OCI-LY1 (cell line): ENCODE results near the gene SEMA3A.

Experiments
- H2AFZ ChIP-seq: fragments of 200-600 bp; sonication (generic), shearing (Covaris generic); 2 replicates; pipeline ENCODE4 v1.6.0; 2014; ENCODE audit warnings: antibody characterized with exemption, mild to moderate bottlenecking, low read length
- H3F3A ChIP-seq: fragments of 200-600 bp; sonication (generic), shearing (Covaris generic); 2 replicates; pipeline ENCODE4 v1.6.0; 2014; ENCODE audit warnings: mild to moderate bottlenecking, antibody characterized with exemption, low read length, moderate library complexity; ENCODE audit not compliant: insufficient read depth
- H3K27ac ChIP-seq: fragments of 200-600 bp; sonication (generic); 2 replicates; pipeline ENCODE4 v1.5.1; 2014; ENCODE audit warnings: low read length, mixed run types, mild to moderate bottlenecking, low read depth; ENCODE audit not compliant: poor library complexity, severe bottlenecking
- H3K27me3 ChIP-seq: fragments of 200-600 bp; sonication (generic); 2 replicates; pipeline ENCODE4 v1.6.0; 2014; ENCODE audit warnings: antibody characterized with exemption, mild to moderate bottlenecking, low read length, moderate library complexity; ENCODE audit not compliant: insufficient read depth
- H3K36me3 ChIP-seq: fragments of 200-600 bp; sonication (generic); 2 replicates; pipeline ENCODE4 v1.6.1; 2014; ENCODE audit warnings: mild to moderate bottlenecking, antibody characterized with exemption, low read length, moderate library complexity, mixed read lengths; ENCODE audit not compliant: insufficient read depth
- H3K4me1 ChIP-seq: fragments of 200-600 bp; sonication (generic); 2 replicates; pipeline ENCODE4 v1.5.1; 2014; ENCODE audit warnings: mild to moderate bottlenecking, low read length, moderate library complexity; ENCODE audit not compliant: insufficient read depth, severe bottlenecking
- H3K4me2 ChIP-seq: fragments of 200-600 bp; sonication (generic), shearing (Covaris generic); 2 replicates; pipeline ENCODE4 v1.6.1; 2014; ENCODE audit warnings: low read length
- H3K4me3 ChIP-seq: fragments of 200-600 bp; sonication (generic); 2 replicates; pipeline ENCODE4 v1.5.1; 2014; ENCODE audit warnings: low read length, low read depth, mild to moderate bottlenecking, mixed read lengths; ENCODE audit not compliant: poor library complexity, severe bottlenecking
- H3K79me2 ChIP-seq: fragments of 200-600 bp; shearing (Covaris generic); 2 replicates; pipeline ENCODE4 v1.6.1; 2016; ENCODE audit warnings: mixed run types, low read length, mixed read lengths; ENCODE audit not compliant: insufficient read depth
- H3K9ac ChIP-seq: fragments of 200-600 bp; sonication (generic), shearing (Covaris generic); 2 replicates; pipeline ENCODE4 v1.6.1; 2014; ENCODE audit warnings: mild to moderate bottlenecking, low read length, mixed read lengths
- H3K9me2 ChIP-seq: fragments of 200-600 bp; sonication (generic), shearing (Covaris generic); 2 replicates; pipeline ENCODE4 v1.6.1; 2014; ENCODE audit warnings: low read depth, mild to moderate bottlenecking, low read length, mixed read lengths
- H3K9me3 ChIP-seq: fragments of 200-600 bp; shearing (Covaris generic); 2 replicates; pipeline ENCODE4 v1.6.1; 2014; ENCODE audit warnings: low read length, mixed read lengths
- H4K20me1 ChIP-seq: fragments of 200-600 bp; sonication (generic), shearing (Covaris generic); 2 replicates; pipeline ENCODE4 v1.6.0; 2016; ENCODE audit warnings: mild to moderate bottlenecking, low read length; ENCODE audit not compliant: insufficient read depth
- CTCF ChIP-seq: fragments of 200-600 bp; sonication (generic), shearing (Covaris generic); IDR thresholded peaks from 2 replicates; pipeline ENCODE4 v1.5.1; 2017; ENCODE audit warnings: mild to moderate bottlenecking, antibody characterized with exemption, low read length, moderate library complexity, mixed read lengths
- EZH2 ChIP-seq: fragments of 200-600 bp; sonication (generic), shearing (Covaris generic); IDR thresholded peaks from 2 replicates; pipeline ENCODE4 v1.8.0; 2017; ENCODE audit warnings: borderline replicate concordance, mixed run types, mild to moderate bottlenecking, antibody characterized with exemption, low read length, moderate library complexity, mixed read lengths

The SEMA3A gene

GRCh38 chr7:84088802-84089201 lies 105.8 kb downstream of the SEMA3A start:
- Histone ChIP-seq H3K9me3 (no peaks in the 10 kb centered on the region), H3K9me2 (no peaks in the 10 kb centered on the region; the same call in 1 of the 2 replicates), H3F3A (no peaks in the 10 kb centered on the region), H3K79me2 (no peaks in the 10 kb centered on the region), H4K20me1 (no peaks in the 10 kb centered on the region), H3K4me2 (no peak overlapping the region), H3K9ac (no peak overlapping the region), H2AFZ (no peak overlapping the region), H3K4me1 (peaks cover 7% of the 10 kb centered on the region), H3K27me3 (no peaks in the 10 kb centered on the region), H3K27ac (no peak overlapping the region), H3K4me3 (no peak overlapping the region), H3K36me3 (no peaks in the 10 kb centered on the region)
- no peak for TF ChIP-seq CTCF

- no peak for TF ChIP-seq CTCF
- no peak for TF ChIP-seq EZH2
- no peak overlapping the region for H2AFZ ChIP-seq
- no peaks in the 10 kb centered on the region for H3K9me3 ChIP-seq
- no peak overlapping the region for H3K4me2 ChIP-seq
- H3K36me3 ChIP-seq: no peaks in the 10 kb centered on the region
- no peaks in the 10 kb centered on the region for H3K4me1 ChIP-seq
- H3K79me2 ChIP-seq: no peaks in the 10 kb centered on the region
- H4K20me1 ChIP-seq: no peaks in the 10 kb centered on the region
- no peaks in the 10 kb centered on the region; the same call in 1 of the 2 replicates for H3K9me2 ChIP-seq
- no peak overlapping the region for H3K4me3 ChIP-seq
- no peaks in the 10 kb centered on the region for H3K27me3 ChIP-seq
- no peaks in the 10 kb centered on the region for H3F3A ChIP-seq
- H3K27ac ChIP-seq: no peak overlapping the region
- no peak overlapping the region for H3K9ac ChIP-seq
Observed at GRCh38 chr7:84085998-84086397, 108.6 kb downstream of the SEMA3A start.

GRCh38 chr7:84085147-84085546 lies 109.4 kb downstream of the SEMA3A start:
- H3K4me1 ChIP-seq: no peaks in the 10 kb centered on the region
- no peak overlapping the region for H3K4me2 ChIP-seq
- H3K9me2 ChIP-seq: no peaks in the 10 kb centered on the region; the same call in 1 of the 2 replicates
- H3K27me3 ChIP-seq: no peaks in the 10 kb centered on the region
- H3K36me3 ChIP-seq: no peaks in the 10 kb centered on the region
- no peak overlapping the region for H3K27ac ChIP-seq
- TF ChIP-seq CTCF: no peak
- no peak for TF ChIP-seq EZH2
- H3K9me3 ChIP-seq: no peaks in the 10 kb centered on the region
- no peak overlapping the region for H2AFZ ChIP-seq
- no peak overlapping the region for H3K4me3 ChIP-seq
- no peak overlapping the region for H3K9ac ChIP-seq
- H4K20me1 ChIP-seq: no peaks in the 10 kb centered on the region
- H3K79me2 ChIP-seq: no peaks in the 10 kb centered on the region
- no peaks in the 10 kb centered on the region for H3F3A ChIP-seq
